Testis (tissue), 2 donors: Measurements from ENCODE around the gene ATOSB.

Experiments
- POLR2A ChIP-seq: fragments of 450-650 bp; IDR thresholded peaks from one replicate; pipeline ENCODE4 v1.6.1; 2017; ENCODE audit warnings: antibody characterized with exemption, mild to moderate bottlenecking, moderate library complexity
- TF ChIP-seq, protein P1 (sequence below), 3 experiments: fragments of 450-650 bp in 2 of 3; fragments of 200-600 bp in 1 of 3; sonication (generic) in 1 of 3; IDR thresholded peaks; one replicate each; pipeline ENCODE4 v1.5.1; 2016 to 2019; ENCODE audit warnings: antibody characterized with exemption in 3 of 3, mild to moderate bottlenecking in 2 of 3, moderate library complexity in 1 of 3

DNA sequence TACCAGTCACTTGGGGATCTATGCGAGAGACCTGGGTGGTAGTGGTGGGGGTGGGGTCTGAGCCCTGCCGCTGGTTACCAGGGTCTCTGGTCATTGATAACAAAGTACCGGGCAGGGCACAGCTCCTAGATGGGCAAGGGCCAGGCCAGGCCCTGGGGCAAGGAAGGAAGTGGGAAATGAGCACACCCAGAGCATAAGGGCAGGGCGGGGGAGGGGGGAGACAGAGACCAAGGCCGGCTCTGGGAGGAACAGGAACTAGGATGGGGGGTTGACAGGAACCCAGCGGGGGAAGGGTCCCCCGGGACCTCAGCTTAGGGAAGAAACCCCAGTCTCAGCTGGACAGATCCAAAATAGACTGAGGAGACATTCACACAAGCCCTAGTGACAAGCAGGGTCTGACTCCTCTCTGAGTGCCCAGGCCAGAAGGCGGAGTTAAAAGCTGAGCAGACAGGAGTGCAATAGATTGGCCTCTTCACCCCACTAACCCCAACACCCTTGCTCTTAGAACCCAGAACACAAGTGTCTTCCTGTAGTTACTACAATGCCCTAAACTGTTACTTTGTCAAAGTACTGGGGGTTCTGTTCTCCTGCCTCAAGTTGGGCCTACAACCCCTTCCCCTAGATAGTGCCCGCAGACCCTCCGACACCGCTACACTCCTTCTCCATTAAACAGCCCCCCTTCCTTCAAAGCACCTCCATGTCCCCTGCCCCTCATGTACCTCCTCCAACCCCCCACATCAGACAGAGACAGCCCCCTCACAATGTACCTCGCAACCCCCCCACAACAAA, 628 bp downstream of the ATOSB start:
- TF ChIP-seq, protein P1, sequence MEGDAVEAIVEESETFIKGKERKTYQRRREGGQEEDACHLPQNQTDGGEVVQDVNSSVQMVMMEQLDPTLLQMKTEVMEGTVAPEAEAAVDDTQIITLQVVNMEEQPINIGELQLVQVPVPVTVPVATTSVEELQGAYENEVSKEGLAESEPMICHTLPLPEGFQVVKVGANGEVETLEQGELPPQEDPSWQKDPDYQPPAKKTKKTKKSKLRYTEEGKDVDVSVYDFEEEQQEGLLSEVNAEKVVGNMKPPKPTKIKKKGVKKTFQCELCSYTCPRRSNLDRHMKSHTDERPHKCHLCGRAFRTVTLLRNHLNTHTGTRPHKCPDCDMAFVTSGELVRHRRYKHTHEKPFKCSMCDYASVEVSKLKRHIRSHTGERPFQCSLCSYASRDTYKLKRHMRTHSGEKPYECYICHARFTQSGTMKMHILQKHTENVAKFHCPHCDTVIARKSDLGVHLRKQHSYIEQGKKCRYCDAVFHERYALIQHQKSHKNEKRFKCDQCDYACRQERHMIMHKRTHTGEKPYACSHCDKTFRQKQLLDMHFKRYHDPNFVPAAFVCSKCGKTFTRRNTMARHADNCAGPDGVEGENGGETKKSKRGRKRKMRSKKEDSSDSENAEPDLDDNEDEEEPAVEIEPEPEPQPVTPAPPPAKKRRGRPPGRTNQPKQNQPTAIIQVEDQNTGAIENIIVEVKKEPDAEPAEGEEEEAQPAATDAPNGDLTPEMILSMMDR (IDR thresholded peaks at IDR 0.05) = no peak
- no peak for TF ChIP-seq POLR2A
